GM12875 (cell line): Measurements from ENCODE around the gene C1orf210.

Experiments
- H3K4me3 ChIP-seq: one replicate; pipeline ENCODE4 v1.5.1; 2011; ENCODE audit warnings: low read depth, low read length, control low read depth
- CTCF ChIP-seq: IDR thresholded peaks from 2 replicates; pipeline ENCODE4 v1.5.1; 2011; ENCODE audit warnings: low read depth, mild to moderate bottlenecking, control low read depth, inconsistent platforms, low read length, moderate library complexity, borderline replicate concordance; ENCODE audit not compliant: insufficient read depth

C1orf210 gene

GRCh38 chr1:43312212-43312623, 26.8 kb upstream of the C1orf210 start:
- H3K4me3 ChIP-seq: no peak overlapping the region
- TF ChIP-seq CTCF: no peak

DNA sequence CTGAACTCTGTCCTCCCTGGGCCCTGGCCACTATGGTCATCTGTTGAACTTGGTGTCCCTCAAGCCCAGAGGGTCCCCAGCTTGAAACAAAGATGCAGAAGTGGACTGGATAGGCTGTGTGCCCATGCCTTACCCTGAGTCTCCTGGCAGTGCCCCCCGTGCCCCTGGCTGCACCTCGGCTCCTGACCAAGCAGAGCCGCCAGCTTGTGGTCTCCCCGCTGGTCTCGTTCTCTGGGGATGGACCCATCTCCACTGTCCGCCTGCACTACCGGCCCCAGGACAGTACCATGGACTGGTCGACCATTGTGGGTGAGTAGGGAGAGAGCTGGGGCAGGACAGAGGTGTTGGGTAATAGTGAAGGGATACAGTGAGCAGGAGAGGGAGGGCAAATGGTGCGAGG, 26.1 kb upstream of the C1orf210 start:
- TF ChIP-seq CTCF: no peak
- no peak overlapping the region for H3K4me3 ChIP-seq

DNA sequence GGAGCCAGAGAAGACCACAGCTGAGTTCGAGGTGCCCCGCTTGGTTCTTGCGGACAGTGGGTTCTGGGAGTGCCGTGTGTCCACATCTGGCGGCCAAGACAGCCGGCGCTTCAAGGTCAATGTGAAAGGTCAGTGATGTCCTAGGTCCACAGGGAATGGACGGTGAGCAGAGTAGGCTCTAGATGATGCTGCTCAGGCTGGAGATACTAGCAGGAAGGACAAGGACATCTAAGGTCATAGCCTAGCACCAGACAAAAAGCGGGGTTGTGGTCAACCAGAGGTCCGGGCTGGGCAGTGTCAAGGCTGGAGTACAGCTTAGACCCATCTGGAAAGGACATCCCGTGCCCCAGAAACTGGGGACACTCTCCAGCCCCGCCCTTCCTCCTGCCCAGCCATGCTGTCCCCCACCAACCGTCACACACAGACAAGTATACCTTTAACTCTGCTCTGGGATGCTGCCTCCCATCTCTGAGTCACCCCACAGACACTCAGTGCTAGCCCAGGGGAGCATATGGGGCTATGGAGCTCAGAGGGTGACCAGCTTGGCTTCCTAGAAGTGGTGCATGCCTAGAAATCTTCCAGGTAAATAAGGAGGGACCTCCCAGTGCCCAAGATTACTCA, 24.1 kb upstream of the C1orf210 start:
- H3K4me3 ChIP-seq: no peak overlapping the region
- no peak for TF ChIP-seq CTCF

- H3K4me3 ChIP-seq: no peak overlapping the region
- no peak for TF ChIP-seq CTCF
Measured at GRCh38 chr1:43308635-43309404, 23.4 kb upstream of the C1orf210 start.

DNA sequence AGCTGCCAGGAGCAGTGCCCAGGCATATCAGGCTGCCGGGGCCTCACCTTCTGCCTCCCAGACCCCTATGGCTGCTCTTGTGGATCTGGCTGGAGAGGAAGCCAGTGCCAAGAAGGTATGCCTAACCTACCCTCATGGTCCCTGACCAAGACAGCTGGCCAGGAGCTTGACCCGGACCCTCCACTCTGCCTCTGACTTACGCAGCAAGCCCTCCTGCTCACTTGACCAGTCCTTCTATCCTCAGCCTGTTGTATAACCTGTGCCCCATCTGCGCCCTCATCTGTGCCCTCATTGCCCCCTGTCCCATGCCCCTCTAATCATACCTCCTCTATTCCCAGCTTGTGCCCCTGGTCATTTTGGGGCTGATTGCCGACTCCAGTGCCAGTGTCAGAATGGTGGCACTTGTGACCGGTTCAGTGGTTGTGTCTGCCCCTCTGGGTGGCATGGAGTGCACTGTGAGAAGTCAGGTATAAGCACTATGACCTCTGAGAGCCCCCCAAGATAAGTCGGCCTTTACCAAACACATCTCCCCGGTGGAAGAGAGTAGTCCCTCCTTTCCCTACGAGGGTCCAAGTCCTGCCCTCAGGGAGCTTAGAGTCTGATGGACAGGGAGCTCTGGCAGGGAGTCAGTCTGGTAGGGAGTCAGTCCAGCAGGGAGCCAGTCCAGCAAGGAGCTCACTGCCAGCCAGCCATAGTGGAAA, 22.2 kb upstream of the C1orf210 start:
- no peak for TF ChIP-seq CTCF
- no peak overlapping the region for H3K4me3 ChIP-seq

- no peak for TF ChIP-seq CTCF
- H3K4me3 ChIP-seq: no peak overlapping the region
Measured at GRCh38 chr1:43306688-43307457, 21.5 kb upstream of the C1orf210 start.
